Panc1 (cell line): ENCODE measurements around the gene IGSF22.

ENCODE experiments used
- POLR2AphosphoS5 ChIP-seq: IDR thresholded peaks from 2 replicates; pipeline ENCODE4 v1.6.1; 2012; ENCODE audit warnings: mild to moderate bottlenecking, low read depth, low read length, moderate library complexity
- SIN3A ChIP-seq: IDR thresholded peaks from 2 replicates; pipeline ENCODE4 v1.6.1; 2012; ENCODE audit warnings: low read depth, mild to moderate bottlenecking, low read length, moderate library complexity, borderline replicate concordance; ENCODE audit not compliant: insufficient read depth
- TF ChIP-seq, protein P1 (sequence below): fragments of 450-650 bp; IDR thresholded peaks from 2 replicates; pipeline ENCODE4 v1.5.1; 2017; ENCODE audit warnings: mild to moderate bottlenecking
- TF ChIP-seq, protein P2 (sequence below), 2 experiments: IDR thresholded peaks; 2 replicates each; pipeline ENCODE4 v1.6.1; 2011 to 2012; ENCODE audit warnings: low read depth in 2 of 2, control low read depth in 1 of 2, low read length in 1 of 2, mild to moderate bottlenecking in 1 of 2, moderate library complexity in 1 of 2; ENCODE audit not compliant: insufficient read depth in 1 of 2

DNA sequence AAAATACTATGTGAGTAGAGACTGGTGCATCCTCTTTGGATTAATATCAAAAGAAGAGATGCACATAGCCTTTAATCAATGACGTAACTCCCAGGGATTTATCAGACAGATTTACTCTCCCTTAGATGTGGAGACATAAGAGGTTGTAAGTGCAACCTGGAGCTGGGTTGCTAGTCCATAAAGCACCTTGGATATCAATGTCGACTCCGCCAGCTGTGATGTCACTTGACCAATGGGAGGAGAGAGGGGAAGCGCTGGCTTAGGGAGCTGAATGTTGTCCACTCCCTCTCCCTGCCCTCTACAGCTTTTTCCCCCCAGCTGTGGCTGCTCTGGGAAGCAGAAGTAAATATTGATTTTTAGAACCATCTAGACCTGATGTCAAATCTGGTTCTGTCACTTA is 56.3 kb downstream of the IGSF22 start:
- TF ChIP-seq POLR2AphosphoS5 (no peak), SIN3A (no peak)
- TF ChIP-seq, protein P1, sequence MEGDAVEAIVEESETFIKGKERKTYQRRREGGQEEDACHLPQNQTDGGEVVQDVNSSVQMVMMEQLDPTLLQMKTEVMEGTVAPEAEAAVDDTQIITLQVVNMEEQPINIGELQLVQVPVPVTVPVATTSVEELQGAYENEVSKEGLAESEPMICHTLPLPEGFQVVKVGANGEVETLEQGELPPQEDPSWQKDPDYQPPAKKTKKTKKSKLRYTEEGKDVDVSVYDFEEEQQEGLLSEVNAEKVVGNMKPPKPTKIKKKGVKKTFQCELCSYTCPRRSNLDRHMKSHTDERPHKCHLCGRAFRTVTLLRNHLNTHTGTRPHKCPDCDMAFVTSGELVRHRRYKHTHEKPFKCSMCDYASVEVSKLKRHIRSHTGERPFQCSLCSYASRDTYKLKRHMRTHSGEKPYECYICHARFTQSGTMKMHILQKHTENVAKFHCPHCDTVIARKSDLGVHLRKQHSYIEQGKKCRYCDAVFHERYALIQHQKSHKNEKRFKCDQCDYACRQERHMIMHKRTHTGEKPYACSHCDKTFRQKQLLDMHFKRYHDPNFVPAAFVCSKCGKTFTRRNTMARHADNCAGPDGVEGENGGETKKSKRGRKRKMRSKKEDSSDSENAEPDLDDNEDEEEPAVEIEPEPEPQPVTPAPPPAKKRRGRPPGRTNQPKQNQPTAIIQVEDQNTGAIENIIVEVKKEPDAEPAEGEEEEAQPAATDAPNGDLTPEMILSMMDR = no peak
- TF ChIP-seq, protein P2, sequence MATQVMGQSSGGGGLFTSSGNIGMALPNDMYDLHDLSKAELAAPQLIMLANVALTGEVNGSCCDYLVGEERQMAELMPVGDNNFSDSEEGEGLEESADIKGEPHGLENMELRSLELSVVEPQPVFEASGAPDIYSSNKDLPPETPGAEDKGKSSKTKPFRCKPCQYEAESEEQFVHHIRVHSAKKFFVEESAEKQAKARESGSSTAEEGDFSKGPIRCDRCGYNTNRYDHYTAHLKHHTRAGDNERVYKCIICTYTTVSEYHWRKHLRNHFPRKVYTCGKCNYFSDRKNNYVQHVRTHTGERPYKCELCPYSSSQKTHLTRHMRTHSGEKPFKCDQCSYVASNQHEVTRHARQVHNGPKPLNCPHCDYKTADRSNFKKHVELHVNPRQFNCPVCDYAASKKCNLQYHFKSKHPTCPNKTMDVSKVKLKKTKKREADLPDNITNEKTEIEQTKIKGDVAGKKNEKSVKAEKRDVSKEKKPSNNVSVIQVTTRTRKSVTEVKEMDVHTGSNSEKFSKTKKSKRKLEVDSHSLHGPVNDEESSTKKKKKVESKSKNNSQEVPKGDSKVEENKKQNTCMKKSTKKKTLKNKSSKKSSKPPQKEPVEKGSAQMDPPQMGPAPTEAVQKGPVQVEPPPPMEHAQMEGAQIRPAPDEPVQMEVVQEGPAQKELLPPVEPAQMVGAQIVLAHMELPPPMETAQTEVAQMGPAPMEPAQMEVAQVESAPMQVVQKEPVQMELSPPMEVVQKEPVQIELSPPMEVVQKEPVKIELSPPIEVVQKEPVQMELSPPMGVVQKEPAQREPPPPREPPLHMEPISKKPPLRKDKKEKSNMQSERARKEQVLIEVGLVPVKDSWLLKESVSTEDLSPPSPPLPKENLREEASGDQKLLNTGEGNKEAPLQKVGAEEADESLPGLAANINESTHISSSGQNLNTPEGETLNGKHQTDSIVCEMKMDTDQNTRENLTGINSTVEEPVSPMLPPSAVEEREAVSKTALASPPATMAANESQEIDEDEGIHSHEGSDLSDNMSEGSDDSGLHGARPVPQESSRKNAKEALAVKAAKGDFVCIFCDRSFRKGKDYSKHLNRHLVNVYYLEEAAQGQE (IDR thresholded peaks at IDR 0.05; ENCODE audit: insufficient read depth in 1 of 2, low read depth in 2 of 2, low read length in 1 of 2) = no peak
